ELF-1 (cell line): Measurements from ENCODE around the gene JCAD.
"Not testable (repeated sequence)": the region's sequence is repeated elsewhere in the genome, so short reads cannot be mapped to it uniquely, and the experiment has no call there.

ENCODE experiments used
- DNase-seq: peaks from one replicate; pipeline ENCODE4 v3.0.0-alpha.2; 2016; ENCODE audit warnings: low read depth, low spot score

Gene JCAD, protein sequence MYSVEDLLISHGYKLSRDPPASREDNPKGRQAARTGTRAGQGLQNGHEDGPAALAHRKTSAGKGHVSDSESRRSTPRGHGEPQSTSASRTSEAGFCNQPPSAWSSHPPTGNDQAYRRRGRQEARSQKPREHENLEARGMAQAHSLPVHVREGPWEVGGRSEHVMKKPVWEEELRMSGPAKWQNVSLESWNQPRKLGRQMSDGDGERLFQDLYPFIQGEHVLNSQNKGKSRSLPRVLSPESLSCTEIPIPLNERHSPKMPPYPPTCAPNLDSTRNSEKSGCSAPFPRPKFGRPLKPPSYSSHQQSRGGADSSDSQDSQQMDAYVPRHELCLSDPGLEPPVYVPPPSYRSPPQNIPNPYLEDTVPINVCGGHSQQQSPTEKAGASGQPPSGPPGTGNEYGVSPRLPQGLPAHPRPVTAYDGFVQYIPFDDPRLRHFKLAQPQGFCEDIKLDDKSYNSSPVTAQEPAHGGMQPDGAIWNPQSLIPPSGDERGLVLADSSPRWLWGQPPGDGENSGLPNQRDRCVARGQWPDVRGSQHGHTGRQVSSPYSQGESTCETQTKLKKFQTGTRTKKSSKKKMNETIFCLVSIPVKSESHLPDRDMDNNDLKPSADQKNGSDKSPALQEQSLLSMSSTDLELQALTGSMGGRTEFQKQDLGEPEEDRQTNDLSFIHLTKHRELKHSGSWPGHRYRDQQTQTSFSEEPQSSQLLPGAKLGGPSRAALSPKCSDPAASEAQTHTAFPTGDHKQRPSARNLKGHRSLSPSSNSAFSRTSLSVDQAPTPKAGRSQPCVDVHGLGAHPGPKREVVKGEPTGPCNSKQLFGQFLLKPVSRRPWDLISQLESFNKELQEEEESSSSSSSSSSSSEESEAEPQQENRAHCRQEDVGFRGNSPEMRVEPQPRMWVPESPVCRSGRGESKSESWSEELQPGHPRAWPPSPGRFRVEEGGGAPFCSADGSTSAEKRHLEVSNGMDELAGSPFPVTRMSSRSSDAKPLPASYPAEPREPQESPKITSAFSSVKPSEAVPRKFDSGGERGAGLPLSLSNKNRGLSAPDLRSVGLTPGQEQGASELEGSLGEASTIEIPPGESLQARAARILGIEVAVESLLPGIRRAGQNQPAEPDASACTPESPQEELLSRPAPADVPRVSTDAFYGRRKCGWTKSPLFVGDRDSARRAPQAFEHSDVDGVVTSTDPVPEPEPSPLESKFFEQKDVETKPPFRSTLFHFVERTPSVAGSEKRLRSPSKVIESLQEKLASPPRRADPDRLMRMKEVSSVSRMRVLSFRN (N-terminal part only)

GRCh38 chr10:30059209-30060107 is at the start of gene JCAD:
Gene JCAD (minus strand): TSS chr10:30059586. CDS start chr10:30047812, 11,774 bp downstream.
- DNase-seq: no peak

DNA sequence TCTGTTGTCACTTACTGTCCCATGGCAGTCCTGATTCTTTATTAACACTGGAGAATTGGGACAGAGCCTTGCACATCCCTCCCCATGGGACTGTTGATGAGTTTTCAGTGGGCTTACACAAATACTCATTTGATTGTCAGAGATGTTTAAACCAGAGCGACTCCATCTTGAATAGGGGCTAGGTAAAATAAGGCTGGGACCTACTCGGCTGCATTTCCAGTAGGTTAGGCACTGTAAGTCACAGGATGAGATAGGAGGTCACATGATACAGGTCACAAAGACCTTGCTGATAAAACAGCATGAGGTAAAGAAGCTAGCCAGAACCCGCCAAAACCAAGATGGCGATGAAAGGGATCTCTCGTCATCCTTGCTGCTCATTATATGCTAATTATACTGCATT is 47.6 kb upstream of the JCAD start:
- DNase-seq: no peak

DNA sequence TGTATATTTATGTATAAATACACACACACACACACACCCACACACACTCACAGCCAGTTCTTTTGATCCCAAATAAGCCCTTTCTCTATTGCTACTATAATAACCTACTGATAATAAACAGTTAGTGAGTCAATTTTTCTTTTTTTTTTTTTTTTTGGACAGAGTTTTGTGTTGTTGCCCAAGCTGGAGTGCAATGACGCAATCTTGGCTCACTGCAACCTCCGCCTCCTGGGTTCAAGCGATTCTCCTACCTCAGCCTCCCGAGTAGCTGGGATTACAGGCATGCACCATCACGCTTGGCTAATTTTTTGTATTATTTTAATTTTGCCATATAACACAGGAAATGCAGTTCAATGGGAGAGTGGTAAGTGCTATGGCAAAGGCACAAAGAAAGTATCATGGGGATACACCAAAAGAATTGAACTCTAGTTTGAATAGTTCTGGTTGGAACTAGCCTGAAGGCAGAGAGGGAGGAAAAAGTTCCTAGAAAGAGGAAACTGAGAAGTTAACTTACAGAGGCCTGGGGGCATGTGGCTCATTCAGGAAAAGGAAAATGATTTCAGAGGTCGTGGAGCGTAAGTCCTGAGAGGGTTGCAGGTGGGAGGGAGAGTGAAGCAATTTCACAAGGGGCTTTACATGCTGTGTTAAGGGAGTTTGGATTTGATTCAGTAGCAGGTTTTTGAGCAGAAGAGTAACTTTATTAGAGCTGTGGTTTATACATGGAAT is 44.4 kb upstream of the JCAD start:
- DNase-seq: no peak

DNA sequence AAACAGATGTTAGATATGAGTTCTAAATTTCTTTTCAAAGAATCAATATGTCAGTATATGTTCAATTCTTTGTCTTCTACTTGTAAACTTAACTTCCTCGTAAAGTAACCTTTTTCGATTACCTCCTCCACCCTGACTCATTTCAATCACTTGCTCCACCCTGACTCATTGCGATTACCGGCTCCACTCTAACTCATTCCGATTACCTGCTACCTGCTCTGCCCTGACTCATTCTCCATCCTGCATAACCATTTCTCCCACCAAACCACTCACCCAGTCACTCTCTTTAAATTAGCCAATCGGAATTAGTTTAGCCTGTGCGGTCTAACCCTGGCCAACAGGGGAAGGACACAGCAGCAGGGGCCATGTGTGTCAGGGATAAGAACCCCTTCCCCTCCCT is 40.3 kb upstream of the JCAD start:
- not testable (repeated sequence) for DNase-seq

DNA sequence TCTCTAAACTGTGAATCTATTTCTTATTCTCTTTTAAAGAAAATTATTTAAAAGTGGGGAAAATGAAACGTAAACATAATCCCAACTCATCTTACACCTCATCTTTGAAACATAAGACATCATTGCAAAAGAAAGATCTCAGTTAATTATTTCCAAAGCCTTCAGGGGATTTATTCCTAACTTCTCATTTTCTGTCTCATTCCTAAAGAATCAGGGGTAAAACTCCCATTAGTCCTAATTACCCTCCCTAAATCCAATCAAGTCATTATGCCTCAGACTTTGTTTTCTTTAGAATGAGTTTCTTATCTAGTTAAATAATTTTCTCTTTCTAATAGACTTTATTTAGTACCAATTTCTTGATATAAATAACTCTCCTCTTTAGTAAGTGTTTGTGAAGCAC is 39.7 kb upstream of the JCAD start:
- DNase-seq: no peak

GRCh38 chr10:30098629-30099028 is 39.2 kb upstream of the JCAD start:
- DNase-seq: no peak

GRCh38 chr10:30096564-30096963 is 37.2 kb upstream of the JCAD start:
- DNase-seq: no peak

GRCh38 chr10:30095631-30096422 is 36.4 kb upstream of the JCAD start:
- no peak for DNase-seq

DNA sequence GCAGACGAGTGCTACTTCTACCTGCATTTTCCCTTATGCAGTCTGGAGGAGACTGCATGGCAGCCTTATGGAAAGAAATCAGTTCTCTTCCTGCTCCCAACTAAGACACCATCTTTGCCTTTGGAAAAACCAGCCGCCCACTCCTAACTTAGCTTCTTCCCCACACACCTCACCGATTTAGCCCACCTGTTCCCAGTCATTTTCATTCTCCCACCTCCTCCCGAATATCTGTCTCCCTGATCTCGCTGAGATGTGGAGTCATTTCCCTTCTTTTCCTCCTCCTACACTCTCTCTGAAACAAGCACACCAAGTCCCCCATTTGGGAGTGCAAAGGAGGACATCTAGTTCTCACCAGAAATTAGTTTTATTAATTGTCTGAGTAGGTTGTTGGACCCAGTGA is 35.2 kb upstream of the JCAD start:
- no peak for DNase-seq

DNA sequence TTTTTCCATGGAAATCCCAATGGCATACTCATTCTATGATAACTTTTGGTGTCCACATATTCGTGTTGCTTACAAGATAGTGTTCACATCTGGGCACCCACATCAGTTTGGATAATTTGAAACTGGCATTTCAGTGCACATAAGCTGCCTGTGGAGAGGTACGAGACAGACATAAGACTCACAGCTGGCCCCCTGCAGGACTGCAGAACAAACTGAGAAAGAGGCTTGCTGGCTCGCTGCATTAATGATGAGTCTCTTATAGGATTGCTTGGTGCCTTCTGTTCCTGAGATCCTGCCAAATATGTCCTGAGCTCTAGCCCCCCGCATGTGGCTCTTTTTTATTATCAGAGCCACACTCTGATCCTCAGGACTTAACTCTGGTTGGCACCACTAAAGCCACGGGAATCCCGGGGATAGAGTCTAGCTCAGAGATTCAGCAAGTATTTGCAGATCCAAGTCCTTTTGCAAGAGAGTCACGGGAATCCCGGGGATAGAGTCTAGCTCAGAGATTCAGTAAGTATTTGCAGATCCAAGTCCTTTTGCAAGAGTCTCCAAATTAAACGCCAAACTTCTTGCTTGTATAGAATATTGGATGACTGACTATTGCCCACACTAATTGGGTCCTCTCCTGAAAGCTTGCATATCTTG is 34.0 kb upstream of the JCAD start:
- no peak for DNase-seq

DNA sequence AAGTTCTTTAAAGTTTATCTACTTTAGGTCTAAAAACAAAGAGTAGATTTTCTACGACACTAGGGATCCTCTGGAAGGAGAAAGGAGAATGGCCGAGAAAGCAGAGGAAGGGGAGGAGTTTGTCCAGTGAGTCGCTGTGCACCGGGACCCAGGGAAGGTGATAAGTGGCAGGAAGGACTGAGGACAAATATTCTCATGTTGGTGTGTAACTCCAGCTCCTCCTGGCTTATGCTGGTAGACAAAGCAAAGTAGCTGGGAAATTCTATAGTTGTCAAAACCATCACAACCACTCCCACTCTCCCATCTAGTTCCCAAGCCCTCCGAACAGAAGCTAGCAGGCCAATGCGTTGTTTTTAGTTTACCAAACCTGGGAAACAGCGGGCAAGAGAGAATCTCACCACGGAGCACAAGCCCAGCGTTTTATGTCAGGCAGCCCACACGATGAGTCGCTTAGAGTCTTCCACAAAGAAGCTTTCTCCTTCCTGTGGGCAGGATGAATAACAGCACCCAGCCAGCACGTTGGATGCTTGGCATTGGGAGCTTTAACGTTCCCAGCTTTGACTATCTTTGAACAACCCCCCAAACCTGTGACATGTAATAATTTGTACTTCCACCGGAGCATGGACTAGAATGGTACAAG is 32.9 kb upstream of the JCAD start:
- DNase-seq: no peak

- DNase-seq: no peak
Observed at GRCh38 chr10:30091136-30091535, 31.8 kb upstream of the JCAD start.

DNA sequence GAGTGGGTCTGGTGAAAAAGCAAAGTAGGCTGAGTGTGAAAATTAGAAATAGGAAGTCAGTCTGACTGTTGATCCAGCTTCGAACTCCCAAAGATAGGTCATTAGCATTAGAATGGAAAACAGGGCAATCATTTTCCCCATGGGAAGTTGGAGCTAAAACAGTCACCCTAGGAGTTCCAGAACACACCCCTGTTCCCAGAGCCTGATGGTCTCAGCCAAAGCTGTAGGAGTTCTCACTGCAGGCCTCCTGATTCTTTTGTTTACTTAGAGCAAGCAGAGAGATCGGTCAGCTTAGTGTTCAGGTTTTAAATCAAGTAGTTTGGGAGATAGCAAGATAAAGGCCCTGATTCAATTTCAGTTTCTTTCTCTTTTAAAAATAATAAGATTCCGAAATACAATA is 28.8 kb upstream of the JCAD start:
- DNase-seq: no peak

DNA sequence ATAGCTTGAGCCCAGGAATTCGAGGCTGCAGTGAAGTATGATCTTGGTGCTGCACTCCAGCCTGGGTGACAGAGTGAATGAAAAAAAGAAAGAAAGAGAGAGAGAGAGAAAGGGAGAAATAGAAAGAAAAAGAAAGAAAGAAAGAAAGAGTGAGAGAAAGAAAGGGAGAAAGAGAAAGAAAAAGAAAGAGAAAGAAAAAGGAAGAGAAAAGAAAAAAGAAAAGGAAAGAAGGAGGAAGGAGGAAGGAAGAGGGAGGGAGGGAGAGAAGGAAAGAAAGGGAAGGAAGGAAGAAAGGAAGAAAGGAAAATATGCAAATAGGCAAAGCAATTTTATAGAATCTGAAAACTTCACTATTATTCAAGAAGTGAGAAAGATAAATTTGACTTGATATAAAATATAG is 24.5 kb upstream of the JCAD start:
- DNase-seq: no peak

GRCh38 chr10:30081182-30081581 is 21.8 kb upstream of the JCAD start:
- no peak for DNase-seq

GRCh38 chr10:30080161-30080560 is 20.8 kb upstream of the JCAD start:
- DNase-seq: no peak

DNA sequence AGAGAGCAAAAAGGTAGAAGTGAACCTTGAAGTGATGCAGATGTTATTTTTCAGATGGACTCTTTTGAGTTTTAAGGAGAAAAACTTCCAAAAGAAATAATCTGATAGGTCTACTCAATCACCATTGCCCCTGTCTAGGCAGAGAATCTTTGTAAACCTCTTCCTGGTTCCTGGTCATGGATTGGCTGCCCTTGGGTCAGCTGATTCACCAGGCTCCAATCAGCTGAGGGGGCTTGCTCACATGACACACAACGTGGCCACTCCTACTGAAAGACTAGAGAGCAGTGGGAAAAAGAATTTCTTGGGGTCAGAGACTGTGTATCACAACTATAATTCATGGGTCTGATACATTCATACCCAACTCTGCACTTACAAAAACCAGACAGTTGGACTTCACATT is 20.0 kb upstream of the JCAD start:
- no peak for DNase-seq

DNA sequence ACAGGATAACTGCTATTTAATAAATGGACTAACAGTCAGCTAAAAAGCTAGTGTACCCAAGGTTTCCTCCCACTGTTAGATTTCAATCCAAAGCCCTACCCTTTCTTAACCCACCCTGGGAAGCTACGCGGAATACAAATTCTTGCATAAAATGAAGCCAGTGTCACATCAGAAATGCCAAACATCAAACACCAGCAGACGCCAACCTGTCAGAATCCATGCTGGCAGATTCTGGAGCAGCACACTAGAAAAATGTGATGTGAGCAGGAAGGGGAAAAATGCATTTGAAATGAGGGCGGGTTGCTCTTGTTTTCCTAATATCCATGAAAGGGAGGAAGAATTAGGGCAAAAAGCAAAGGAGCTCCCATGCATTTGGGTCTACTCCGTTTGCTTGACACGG is 16.1 kb upstream of the JCAD start:
- no peak for DNase-seq
